Measurements from ENCODE around the gene LAMB2. TPM values are rescaled to one million over a fixed set of nuclear protein-coding genes. Genes with fewer than 3 reads are reported as not detected.
A peak's percentile ranks its signal among the peaks of the same experiment; 100 is the strongest.

Gene LAMB2
- 410 TPM for total RNA-seq
- long read RNA-seq, full-length matches to known transcripts: 70 of 362 reads
- long read RNA-seq, partial matches to known transcripts: 244 of 362 reads
- long read RNA-seq, other reads (novel, unspliced or antisense): 48 of 362 reads

GRCh38 chr3:49132437-49133225, at the start of gene LAMB2:
Gene LAMB2 (minus strand): TSS chr3:49133050. CDS start chr3:49132867, 183 bp downstream.
- no peak for TF ChIP-seq CTCF (IDR thresholded peaks at IDR 0.05)
- Histone ChIP-seq H3K4me1 (peaks cover 32% of the 10 kb centered on the region), H3K27me3 (ENCODE audit: low read depth) (no peaks in the 10 kb centered on the region), H3K27ac (peak within 1 kb of the TSS; percentile 90), H3K9me3 (no peaks in the 10 kb centered on the region), H3K4me3 (peak within 1 kb of the TSS; percentile 76), H3K36me3 (peaks cover 34% of the 10 kb centered on the region)
- DNase-seq (peak; percentile 66), ATAC-seq (peak; percentile 88 to 91)
- intact Hi-C loops (cut with DNase I): no loop called here

GRCh38 chr3:49181351-49181750, 48.5 kb upstream of the LAMB2 start:
- H3K9me3 ChIP-seq: no peaks in the 10 kb centered on the region
- intact Hi-C loops (cut with DNase I): no loop called here
- no peaks in the 10 kb centered on the region for H3K4me1 ChIP-seq
- no peak overlapping the region for H3K27ac ChIP-seq
- DNase-seq (no peak), ATAC-seq (no peak)
- no peaks in the 10 kb centered on the region for H3K27me3 ChIP-seq (ENCODE audit: low read depth)
- no peak for TF ChIP-seq CTCF (IDR thresholded peaks at IDR 0.05)
- H3K36me3 ChIP-seq: peaks cover 1% of the 10 kb centered on the region
- H3K4me3 ChIP-seq: no peak overlapping the region

GRCh38 chr3:49180116-49180515, 47.3 kb upstream of the LAMB2 start:
- Histone ChIP-seq H3K9me3 (no peaks in the 10 kb centered on the region), H3K27ac (no peak overlapping the region), H3K4me3 (no peak overlapping the region), H3K4me1 (no peaks in the 10 kb centered on the region), H3K36me3 (peaks cover 14% of the 10 kb centered on the region), H3K27me3 (ENCODE audit: low read depth) (no peaks in the 10 kb centered on the region)
- intact Hi-C loops (cut with DNase I): no loop called here
- ATAC-seq (no peak), DNase-seq (no peak)
- no peak for TF ChIP-seq CTCF (IDR thresholded peaks at IDR 0.05)

- Histone ChIP-seq H3K4me3 (no peak overlapping the region), H3K27me3 (ENCODE audit: low read depth) (no peaks in the 10 kb centered on the region), H3K36me3 (peaks cover 27% of the 10 kb centered on the region), H3K27ac (no peak overlapping the region), H3K9me3 (no peaks in the 10 kb centered on the region), H3K4me1 (peaks cover 21% of the 10 kb centered on the region)
- DNase-seq (no peak), ATAC-seq (no peak)
- no peak for TF ChIP-seq CTCF (IDR thresholded peaks at IDR 0.05)
- intact Hi-C loops (cut with DNase I): no loop called here
Observed at GRCh38 chr3:49177073-49177472, 44.2 kb upstream of the LAMB2 start.

GRCh38 chr3:49175530-49175929, 42.7 kb upstream of the LAMB2 start:
- no peak for TF ChIP-seq CTCF (IDR thresholded peaks at IDR 0.05)
- ATAC-seq (no peak), DNase-seq (no peak)
- Histone ChIP-seq H3K4me3 (no peak overlapping the region), H3K27me3 (ENCODE audit: low read depth) (no peaks in the 10 kb centered on the region), H3K36me3 (peaks cover 27% of the 10 kb centered on the region), H3K27ac (no peak overlapping the region), H3K9me3 (no peaks in the 10 kb centered on the region), H3K4me1 (peaks cover 27% of the 10 kb centered on the region)
- intact Hi-C loops (cut with DNase I): no loop called here

Data from lower lobe of right lung (tissue), 2 donors.